NCI-H526 (cell line): ENCODE measurements around the gene KPTN.

Experiments used
- DNase-seq, 2 experiments: peaks; one replicate each; lab custom pipeline; 2025; lab: John Stamatoyannopoulos, UW

The KPTN gene

GRCh38 chr19:47469363-47469700 is 14.7 kb downstream of the KPTN start:
- no peak for DNase-seq

GRCh38 chr19:47467914-47468313 is 16.1 kb downstream of the KPTN start:
- DNase-seq: no peak

- DNase-seq: no peak
Observed at GRCh38 chr19:47465957-47466356, 18.1 kb downstream of the KPTN start.

- peak; percentile 91 to 96 for DNase-seq
Observed at GRCh38 chr19:47464675-47465419, 19.2 kb downstream of the KPTN start.

GRCh38 chr19:47461876-47462275 is 22.1 kb downstream of the KPTN start:
- no peak for DNase-seq

- no peak for DNase-seq
Observed at GRCh38 chr19:47459477-47459876, 24.5 kb downstream of the KPTN start.

- no peak for DNase-seq
Observed at GRCh38 chr19:47458672-47459071, 25.3 kb downstream of the KPTN start.

- DNase-seq: peak in 1 of 2 experiments; percentile 44
Observed at GRCh38 chr19:47456721-47457474, 27.1 kb downstream of the KPTN start.

- no peak for DNase-seq
Observed at GRCh38 chr19:47450478-47450877, 33.5 kb downstream of the KPTN start.

- no peak for DNase-seq
Observed at GRCh38 chr19:47448360-47448727, 35.7 kb downstream of the KPTN start.

- peak; percentile 86 to 95 for DNase-seq
Observed at GRCh38 chr19:47447470-47448359, 36.3 kb downstream of the KPTN start.

- DNase-seq: peak; percentile 86
Observed at GRCh38 chr19:47446534-47447469, 37.2 kb downstream of the KPTN start.

- peak in 1 of 2 experiments; percentile 71 for DNase-seq
Observed at GRCh38 chr19:47445937-47446402, 38.0 kb downstream of the KPTN start.

- no peak for DNase-seq
Observed at GRCh38 chr19:47445527-47445926, 38.5 kb downstream of the KPTN start.

GRCh38 chr19:47444388-47444821 is 39.6 kb downstream of the KPTN start:
- DNase-seq: no peak

- no peak for DNase-seq
Observed at GRCh38 chr19:47443331-47443730, 40.7 kb downstream of the KPTN start.

- peak in 1 of 2 experiments; percentile 40 for DNase-seq
Observed at GRCh38 chr19:47438793-47439220, 45.2 kb downstream of the KPTN start.

- DNase-seq: no peak
Observed at GRCh38 chr19:47437500-47437899, 46.5 kb downstream of the KPTN start.

- DNase-seq: peak; percentile 46 to 87
Observed at GRCh38 chr19:47436712-47437401, 47.2 kb downstream of the KPTN start.

GRCh38 chr19:47435883-47436417 is 48.1 kb downstream of the KPTN start:
- no peak for DNase-seq
